Measurements from ENCODE around the gene HUS1B. TPM values are rescaled to one million over a fixed set of nuclear protein-coding genes. Genes with fewer than 3 reads are reported as not detected.

The HUS1B gene
- total and polyA plus RNA-seq, 9 donors: 0.46 to 3.6 (median 1.00) TPM; not detected in 1

DNA sequence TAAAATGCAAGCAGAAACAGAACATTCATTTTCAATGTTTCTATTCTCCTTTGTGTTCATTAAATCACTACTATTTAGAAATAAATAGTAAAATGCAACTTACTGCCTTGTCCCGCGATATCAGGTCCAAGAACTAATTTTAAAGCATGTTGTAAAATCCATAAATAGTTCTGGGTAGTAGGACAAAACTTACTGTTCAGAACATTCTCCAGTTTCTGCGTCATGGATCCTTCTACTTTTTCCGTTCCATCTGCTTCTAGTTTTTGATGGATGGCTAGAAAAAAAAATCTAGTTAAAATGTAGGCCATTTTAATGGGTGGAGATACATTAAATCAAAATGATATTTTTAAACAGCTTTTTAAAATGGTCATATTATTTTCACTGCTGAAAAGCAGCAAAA, 47.0 kb downstream of the HUS1B start:
- intact Hi-C loops (cut with DNase I): no loop called here
- Histone ChIP-seq H3K36me3 (no peaks in the 10 kb centered on the region), H3K4me3 (no peak overlapping the region), H3K9me3 (no peaks in the 10 kb centered on the region), H3K27me3 (no peaks in the 10 kb centered on the region), H3K4me1 (ENCODE audit: insufficient read depth) (no peaks in the 10 kb centered on the region), H3K27ac (no peak overlapping the region)
- TF ChIP-seq EP300 (IDR thresholded peaks at IDR 0.05): no peak
- TF ChIP-seq, protein P1, sequence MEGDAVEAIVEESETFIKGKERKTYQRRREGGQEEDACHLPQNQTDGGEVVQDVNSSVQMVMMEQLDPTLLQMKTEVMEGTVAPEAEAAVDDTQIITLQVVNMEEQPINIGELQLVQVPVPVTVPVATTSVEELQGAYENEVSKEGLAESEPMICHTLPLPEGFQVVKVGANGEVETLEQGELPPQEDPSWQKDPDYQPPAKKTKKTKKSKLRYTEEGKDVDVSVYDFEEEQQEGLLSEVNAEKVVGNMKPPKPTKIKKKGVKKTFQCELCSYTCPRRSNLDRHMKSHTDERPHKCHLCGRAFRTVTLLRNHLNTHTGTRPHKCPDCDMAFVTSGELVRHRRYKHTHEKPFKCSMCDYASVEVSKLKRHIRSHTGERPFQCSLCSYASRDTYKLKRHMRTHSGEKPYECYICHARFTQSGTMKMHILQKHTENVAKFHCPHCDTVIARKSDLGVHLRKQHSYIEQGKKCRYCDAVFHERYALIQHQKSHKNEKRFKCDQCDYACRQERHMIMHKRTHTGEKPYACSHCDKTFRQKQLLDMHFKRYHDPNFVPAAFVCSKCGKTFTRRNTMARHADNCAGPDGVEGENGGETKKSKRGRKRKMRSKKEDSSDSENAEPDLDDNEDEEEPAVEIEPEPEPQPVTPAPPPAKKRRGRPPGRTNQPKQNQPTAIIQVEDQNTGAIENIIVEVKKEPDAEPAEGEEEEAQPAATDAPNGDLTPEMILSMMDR (IDR thresholded peaks at IDR 0.05): no peak
- no peak for TF ChIP-seq POLR2A (IDR thresholded peaks at IDR 0.05)
- no peak for DNase-seq
- 89 to 99% (median 90%) methylated on average over 4 of the region's 4 CpGs for WGBS, 3 donors

DNA sequence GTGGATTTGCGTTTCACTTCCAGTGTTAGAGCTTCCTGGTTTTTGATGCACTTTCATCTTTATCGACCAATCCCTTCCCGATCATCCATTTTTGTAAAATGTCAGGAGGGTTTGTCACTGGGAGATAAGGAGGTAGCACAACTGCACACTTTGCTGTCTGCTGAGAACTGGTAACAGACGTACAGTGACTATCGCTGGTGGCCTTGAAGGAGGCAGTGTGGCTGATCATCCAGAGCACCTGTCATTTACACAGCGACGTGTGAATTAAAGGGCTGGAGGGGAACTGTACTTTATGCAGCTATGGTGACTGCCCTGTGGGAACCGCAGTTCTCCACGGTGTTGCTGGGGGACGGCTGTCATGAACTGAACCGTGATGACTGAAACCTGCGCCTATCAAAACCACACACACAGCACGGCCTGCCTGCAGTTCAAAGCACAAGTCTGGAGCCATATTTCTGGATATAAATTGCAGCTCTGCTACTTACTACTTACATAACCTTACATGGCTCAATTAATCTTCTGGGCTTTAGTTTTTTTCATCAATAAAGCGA, 50.0 kb downstream of the HUS1B start:
- H3K36me3 ChIP-seq: no peaks in the 10 kb centered on the region
- intact Hi-C loops (cut with DNase I): no loop called here

More for the DNA sequence above, 50.0 kb downstream of the HUS1B start:
- WGBS, 3 donors: 92 to 96% (median 96%) methylated on average over 14 of the region's 14 CpGs
- DNase-seq: no peak
- H3K27me3 ChIP-seq: no peaks in the 10 kb centered on the region
- H3K4me3 ChIP-seq: no peak overlapping the region
- H3K4me1 ChIP-seq (ENCODE audit: insufficient read depth): no peaks in the 10 kb centered on the region
- H3K9me3 ChIP-seq: no peaks in the 10 kb centered on the region
- TF ChIP-seq POLR2A (IDR thresholded peaks at IDR 0.05) (no peak), EP300 (IDR thresholded peaks at IDR 0.05) (no peak)
- TF ChIP-seq, protein P1 (IDR thresholded peaks at IDR 0.05): no peak
- H3K27ac ChIP-seq: no peak overlapping the region

Other genes with a start within 250 kb of the HUS1B start
- gene EXOC2, start 36.0 kb upstream of the HUS1B start, total RNA-seq: 10 to 100 TPM; 10.3 to 17.3 (median 14.2) TPM
- 10 to 100 TPM in 1 of 2 donors, 1 to 10 TPM in 1; 7.5 to 15.7 TPM for gene EXOC2, start 36.0 kb upstream of the HUS1B start, polyA plus RNA-seq